Breast epithelium (tissue), 4 donors: Measurements from ENCODE around the gene TRIM67. TPM values are rescaled to one million over a fixed set of nuclear protein-coding genes. Genes with fewer than 3 reads are reported as not detected.

Experiments used
- DNase-seq, 2 donors: peaks; one replicate each; pipeline ENCODE4 v3.0.0-alpha.2; 2019; ENCODE audit warnings: low spot score in 2 of 2
- H3K27ac ChIP-seq, 2 donors: fragments of 200-600 bp; sonication (generic) in 1 of 2; one replicate each; pipeline ENCODE4 v1.5.1; 2016 to 2019; ENCODE audit warnings: mild to moderate bottlenecking in 1 of 2
- H3K27me3 ChIP-seq, 2 donors: fragments of 200-600 bp; sonication (generic) in 1 of 2; one replicate each; pipeline versions ENCODE4 v1.5.1 to v1.6.0; 2017 to 2019; ENCODE audit warnings: control low read depth in 1 of 2, mild to moderate bottlenecking in 1 of 2
- H3K36me3 ChIP-seq: fragments of 200-600 bp; one replicate; pipeline ENCODE4 v1.5.1; 2019
- H3K4me1 ChIP-seq, 2 donors: fragments of 200-600 bp; sonication (generic); one replicate each; pipeline ENCODE4 v1.5.1; 2016 to 2019; ENCODE audit warnings: control low read depth in 1 of 2
- H3K4me3 ChIP-seq, 3 donors: fragments of 200-600 bp; sonication (generic); 1 replicate in 2 of 3; 2 replicates in 1 of 3; pipeline ENCODE4 v1.5.1; 2016 to 2019; ENCODE audit warnings: mild to moderate bottlenecking in 3 of 3, moderate library complexity in 2 of 3
- H3K9me3 ChIP-seq, 2 donors: fragments of 200-600 bp; sonication (generic) in 1 of 2; one replicate each; pipeline ENCODE4 v1.5.1; 2016 to 2019; ENCODE audit warnings: control low read depth in 1 of 2
- CTCF ChIP-seq, 3 donors: fragments of 450-650 bp; IDR thresholded peaks; one replicate each; pipeline ENCODE4 v1.5.1; 2016 to 2017; ENCODE audit warnings: antibody characterized with exemption in 3 of 3, mild to moderate bottlenecking in 3 of 3, moderate library complexity in 3 of 3
- POLR2A ChIP-seq: fragments of 450-650 bp; IDR thresholded peaks from one replicate; pipeline ENCODE4 v1.6.1; 2016; ENCODE audit warnings: antibody characterized with exemption, mild to moderate bottlenecking, moderate library complexity
- POLR2AphosphoS5 ChIP-seq, 3 donors: sonication (generic); formaldehyde crosslinking; IDR thresholded peaks; one replicate each; pipeline ENCODE4 v1.6.1; 2017; ENCODE audit warnings: antibody characterized with exemption in 3 of 3
- intact Hi-C: fragments of 100-400 bp; cut with DNase I; formaldehyde crosslinking; loops from one replicate; pipeline ENCODE4 v1.15.1; 2023; ENCODE audit warnings: low total_unique reads
- total RNA-seq, 3 donors: library from RNA; depleted of rRNA; stranded (reverse); fragments of >200 nt; gene quantifications; one replicate each; pipeline ENCODE4 v1.1.0, GENCODE V29; 2016

Gene TRIM67
- total RNA-seq, 3 donors from 2014 or later, result not detected

GRCh38 chr1:231240883-231241735, 79.3 kb downstream of the TRIM67 start, which contains the start of gene GNPAT:
TSS of gene GNPAT (plus strand) at chr1:231241212. CDS start at chr1:231241379, 167 bp downstream.
- peak within 1 kb of the TSS; percentile 80 to 86 (median 83) for H3K4me3 ChIP-seq
- no peaks in the 10 kb centered on the region for H3K4me1 ChIP-seq
- intact Hi-C loops, result no loop called here
- H3K9me3 ChIP-seq, result no peaks in the 10 kb centered on the region
- peak; percentile 75 to 90 (median 81) for TF ChIP-seq POLR2AphosphoS5 (IDR thresholded peaks at IDR 0.05)
- TF ChIP-seq CTCF (IDR thresholded peaks at IDR 0.05), result no peak
- TF ChIP-seq POLR2A, result peak; percentile 86
- H3K36me3 ChIP-seq, result no peaks in the 10 kb centered on the region
- DNase-seq, result peak; percentile 68 to 83
- peak within 1 kb of the TSS; percentile 78 to 87 for H3K27ac ChIP-seq
- no peaks in the 10 kb centered on the region for H3K27me3 ChIP-seq

- intact Hi-C loops, result no loop called here
- Histone ChIP-seq H3K36me3 (no peaks in the 10 kb centered on the region), H3K9me3 (no peaks in the 10 kb centered on the region), H3K4me3 (peak overlapping the region; percentile 80 to 86 (median 83)), H3K27ac (peak overlapping the region; percentile 78 to 87), H3K4me1 (no peaks in the 10 kb centered on the region), H3K27me3 (no peaks in the 10 kb centered on the region)
- no peak for TF ChIP-seq CTCF (IDR thresholded peaks at IDR 0.05)
- no peak for DNase-seq
These were observed 79.9 kb downstream of the TRIM67 start for GRCh38 chr1:231241750-231242149.

- no peaks in the 10 kb centered on the region for H3K27me3 ChIP-seq
- H3K4me1 ChIP-seq, result no peaks in the 10 kb centered on the region
- DNase-seq, result no peak
- no peaks in the 10 kb centered on the region for H3K9me3 ChIP-seq
- H3K36me3 ChIP-seq, result no peaks in the 10 kb centered on the region
- no peak overlapping the region for H3K27ac ChIP-seq
- peak overlapping the region in 2 of 3 donors; percentile 83 to 86 for H3K4me3 ChIP-seq
- intact Hi-C loops, result no loop called here
- TF ChIP-seq POLR2AphosphoS5 (IDR thresholded peaks at IDR 0.05) (no peak), CTCF (IDR thresholded peaks at IDR 0.05) (no peak), POLR2A (no peak)
These were observed 80.8 kb downstream of the TRIM67 start for GRCh38 chr1:231242516-231243198.

- Histone ChIP-seq H3K36me3 (no peaks in the 10 kb centered on the region), H3K9me3 (no peaks in the 10 kb centered on the region), H3K4me1 (no peaks in the 10 kb centered on the region), H3K4me3 (no peak overlapping the region), H3K27me3 (no peaks in the 10 kb centered on the region), H3K27ac (no peak overlapping the region)
- intact Hi-C loops, result no loop called here
- no peak for TF ChIP-seq POLR2AphosphoS5 (IDR thresholded peaks at IDR 0.05)
- no peak for TF ChIP-seq CTCF (IDR thresholded peaks at IDR 0.05)
- no peak for TF ChIP-seq POLR2A
- no peak for DNase-seq
These were observed 86.9 kb downstream of the TRIM67 start for GRCh38 chr1:231248778-231249177.

- intact Hi-C loops, result no loop called here
- TF ChIP-seq CTCF (IDR thresholded peaks at IDR 0.05), result no peak
- no peak for TF ChIP-seq POLR2AphosphoS5 (IDR thresholded peaks at IDR 0.05)
- no peak for TF ChIP-seq POLR2A
- no peak overlapping the region for H3K27ac ChIP-seq
- H3K4me3 ChIP-seq, result no peak overlapping the region
- no peak for DNase-seq
- no peaks in the 10 kb centered on the region for H3K36me3 ChIP-seq
- no peaks in the 10 kb centered on the region for H3K27me3 ChIP-seq
- H3K4me1 ChIP-seq, result no peaks in the 10 kb centered on the region
- H3K9me3 ChIP-seq, result no peaks in the 10 kb centered on the region
These were observed 90.5 kb downstream of the TRIM67 start for GRCh38 chr1:231252336-231252735.
